ENCODE measurements around the gene PRSS33.

DNA sequence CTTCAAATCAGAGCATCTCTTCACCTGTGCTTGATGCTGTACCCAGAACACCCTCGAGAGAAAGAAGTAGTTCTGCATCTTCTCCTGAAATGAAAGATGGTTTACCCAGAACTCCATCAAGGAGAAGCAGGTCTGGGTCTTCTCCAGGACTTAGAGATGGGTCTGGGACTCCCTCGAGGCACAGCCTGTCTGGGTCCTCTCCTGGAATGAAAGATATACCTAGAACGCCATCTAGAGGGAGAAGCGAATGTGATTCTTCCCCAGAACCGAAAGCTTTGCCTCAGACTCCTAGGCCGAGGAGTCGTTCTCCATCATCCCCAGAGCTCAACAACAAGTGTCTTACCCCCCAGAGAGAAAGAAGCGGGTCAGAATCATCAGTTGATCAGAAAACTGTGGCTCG, 22.6 kb downstream of the PRSS33 start:
- TF ChIP-seq POLR2A (IDR thresholded peaks at IDR 0.05; ENCODE audit: low read length): no peak
- TF ChIP-seq GATA1 (IDR thresholded peaks at IDR 0.05; ENCODE audit: low read depth, low read length): no peak

All from erythroblast (primary cell).